ENCODE data around the gene GPR87. TPM values are rescaled to one million over a fixed set of nuclear protein-coding genes. Genes with fewer than 3 reads are reported as not detected.
A peak's percentile ranks its signal among the peaks of the same experiment; 100 is the strongest.

GPR87 gene
- total RNA-seq, 1 experiment from 2014 or later = not detected

DNA sequence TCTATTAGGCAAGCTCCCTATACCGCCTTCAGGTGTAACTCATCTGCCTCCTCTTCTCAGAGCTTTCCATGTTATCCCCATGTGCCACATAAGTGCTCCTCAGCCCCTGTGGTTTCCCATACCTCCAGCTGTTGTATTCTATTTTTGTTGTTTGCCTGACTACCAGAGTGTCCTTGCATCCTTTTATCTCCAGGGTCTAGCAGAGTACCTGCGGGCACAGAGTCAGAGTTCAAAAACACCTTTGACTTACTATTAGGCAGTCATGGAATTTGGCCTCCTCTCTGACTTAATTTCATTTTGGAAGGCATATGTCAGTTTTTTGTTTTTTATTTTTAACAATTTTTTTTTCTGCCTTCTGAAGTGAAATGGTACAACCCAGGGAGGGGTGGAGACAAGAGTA is 7.1 kb downstream of the GPR87 start:
- POLR2A ChIA-PET = no interaction called here
- no peaks in the 10 kb centered on the region for H3K36me3 Mint-ChIP-seq

GRCh38 chr3:151307583-151308488 is 8.8 kb downstream of the GPR87 start:
- H3K9me3 Mint-ChIP-seq = no peaks in the 10 kb centered on the region
- POLR2A ChIA-PET = no interaction called here
- H3K27ac Mint-ChIP-seq = no peak overlapping the region; the same call in 1 of the 2 replicates
- ATAC-seq (0 out of 2 replicates have a peak, but pooled peaks have one; percentile 6), DNase-seq (ENCODE audit: low spot score) (no peak)
- no peak for TF ChIP-seq HMGA2 (CRISPR knock-in tag; IDR thresholded peaks at IDR 0.05)
- TF ChIP-seq ERG (CRISPR knock-in tag; IDR thresholded peaks at IDR 0.05) = no peak
- TF ChIP-seq GTF2I (CRISPR knock-in tag; conservative IDR thresholded peaks at IDR 0.05) = no peak
- TF ChIP-seq, protein P1, sequence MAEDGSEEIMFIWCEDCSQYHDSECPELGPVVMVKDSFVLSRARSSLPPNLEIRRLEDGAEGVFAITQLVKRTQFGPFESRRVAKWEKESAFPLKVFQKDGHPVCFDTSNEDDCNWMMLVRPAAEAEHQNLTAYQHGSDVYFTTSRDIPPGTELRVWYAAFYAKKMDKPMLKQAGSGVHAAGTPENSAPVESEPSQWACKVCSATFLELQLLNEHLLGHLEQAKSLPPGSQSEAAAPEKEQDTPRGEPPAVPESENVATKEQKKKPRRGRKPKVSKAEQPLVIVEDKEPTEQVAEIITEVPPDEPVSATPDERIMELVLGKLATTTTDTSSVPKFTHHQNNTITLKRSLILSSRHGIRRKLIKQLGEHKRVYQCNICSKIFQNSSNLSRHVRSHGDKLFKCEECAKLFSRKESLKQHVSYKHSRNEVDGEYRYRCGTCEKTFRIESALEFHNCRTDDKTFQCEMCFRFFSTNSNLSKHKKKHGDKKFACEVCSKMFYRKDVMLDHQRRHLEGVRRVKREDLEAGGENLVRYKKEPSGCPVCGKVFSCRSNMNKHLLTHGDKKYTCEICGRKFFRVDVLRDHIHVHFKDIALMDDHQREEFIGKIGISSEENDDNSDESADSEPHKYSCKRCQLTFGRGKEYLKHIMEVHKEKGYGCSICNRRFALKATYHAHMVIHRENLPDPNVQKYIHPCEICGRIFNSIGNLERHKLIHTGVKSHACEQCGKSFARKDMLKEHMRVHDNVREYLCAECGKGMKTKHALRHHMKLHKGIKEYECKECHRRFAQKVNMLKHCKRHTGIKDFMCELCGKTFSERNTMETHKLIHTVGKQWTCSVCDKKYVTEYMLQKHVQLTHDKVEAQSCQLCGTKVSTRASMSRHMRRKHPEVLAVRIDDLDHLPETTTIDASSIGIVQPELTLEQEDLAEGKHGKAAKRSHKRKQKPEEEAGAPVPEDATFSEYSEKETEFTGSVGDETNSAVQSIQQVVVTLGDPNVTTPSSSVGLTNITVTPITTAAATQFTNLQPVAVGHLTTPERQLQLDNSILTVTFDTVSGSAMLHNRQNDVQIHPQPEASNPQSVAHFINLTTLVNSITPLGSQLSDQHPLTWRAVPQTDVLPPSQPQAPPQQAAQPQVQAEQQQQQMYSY (CRISPR knock-in tag; IDR thresholded peaks at IDR 0.05) = peak; percentile 68
- H3K4me1 Mint-ChIP-seq = peaks cover 55% of the 10 kb centered on the region
- H3K4me3 Mint-ChIP-seq = no peak overlapping the region
- H3K27me3 Mint-ChIP-seq (ENCODE audit: low read depth) = no peaks in the 10 kb centered on the region
- CTCF ChIA-PET = interaction anchor here (2.0 kb wide), 1 partner anchor 20 kb away, joined by 7 read pairs; no protein-coding TSS in a partner anchor
- H3K36me3 Mint-ChIP-seq = no peaks in the 10 kb centered on the region

More for the DNA sequence above, 7.1 kb downstream of the GPR87 start:
- no peak overlapping the region for H3K27ac Mint-ChIP-seq
- CTCF ChIA-PET = interaction anchor here (1.1 kb wide), 1 partner anchor 18 kb away, joined by 3 read pairs; no protein-coding TSS in a partner anchor
- no peaks in the 10 kb centered on the region for H3K27me3 Mint-ChIP-seq (ENCODE audit: low read depth)
- H3K9me3 Mint-ChIP-seq = no peaks in the 10 kb centered on the region
- TF ChIP-seq HMGA2 (CRISPR knock-in tag; IDR thresholded peaks at IDR 0.05) = no peak
- no peak for TF ChIP-seq USF1 (CRISPR knock-in tag; IDR thresholded peaks at IDR 0.05)
- TF ChIP-seq NFYB (CRISPR knock-in tag; conservative IDR thresholded peaks at IDR 0.05; ENCODE audit: low read depth) = no peak
- TF ChIP-seq TP53 (CRISPR knock-in tag; IDR thresholded peaks at IDR 0.05) = no peak
- TF ChIP-seq ARID4B (CRISPR knock-in tag; IDR thresholded peaks at IDR 0.05; ENCODE audit: borderline replicate concordance) = no peak
- DNase-seq (ENCODE audit: low spot score) (no peak), ATAC-seq (no peak)
- H3K4me3 Mint-ChIP-seq = no peak overlapping the region
- H3K4me1 Mint-ChIP-seq = peaks cover 64% of the 10 kb centered on the region

GRCh38 chr3:151307131-151307530 is 9.5 kb downstream of the GPR87 start:
- Mint-ChIP-seq H3K27me3 (ENCODE audit: low read depth) (no peaks in the 10 kb centered on the region), H3K9me3 (no peaks in the 10 kb centered on the region), H3K27ac (peak overlapping the region; percentile 39; the same call in 1 of the 2 replicates), H3K4me1 (peaks cover 49% of the 10 kb centered on the region), H3K4me3 (no peak overlapping the region), H3K36me3 (no peaks in the 10 kb centered on the region)
- POLR2A ChIA-PET = no interaction called here
- CTCF ChIA-PET = interaction anchor here (2.0 kb wide), 1 partner anchor 21 kb away, joined by 7 read pairs; no protein-coding TSS in a partner anchor
- ATAC-seq (no peak), DNase-seq (ENCODE audit: low spot score) (no peak)
- TF ChIP-seq, protein P1 (CRISPR knock-in tag; IDR thresholded peaks at IDR 0.05) = no peak
- no peak for TF ChIP-seq ELF4 (CRISPR knock-in tag; IDR thresholded peaks at IDR 0.05; ENCODE audit: low read depth)
- TF ChIP-seq PRRX2 (CRISPR knock-in tag; IDR thresholded peaks at IDR 0.05) = no peak
- no peak for TF ChIP-seq IRF2 (CRISPR knock-in tag; IDR thresholded peaks at IDR 0.05; ENCODE audit: borderline replicate concordance, low read depth)
- TF ChIP-seq ZNF396 (CRISPR knock-in tag; IDR thresholded peaks at IDR 0.05; ENCODE audit: borderline replicate concordance) = no peak
- no peak for TF ChIP-seq CTCF (IDR thresholded peaks at IDR 0.05)
- TF ChIP-seq TEAD4 (CRISPR knock-in tag; IDR thresholded peaks at IDR 0.05) = no peak
